Measurements from ENCODE around the gene HS6ST1.

The HS6ST1 gene

GRCh38 chr2:128332091-128332634 lies 13.5 kb upstream of the HS6ST1 start:
- H3K9ac ChIP-seq (ENCODE audit: low read depth in 1 of 2, low read length in 2 of 2), result no peak overlapping the region

GRCh38 chr2:128330583-128330982 lies 11.9 kb upstream of the HS6ST1 start:
- Histone ChIP-seq H3K36me3 (ENCODE audit: control insufficient read depth in 1 of 2, insufficient read depth in 2 of 2, low read length in 2 of 2) (no peaks in the 10 kb centered on the region), H3K9me3 (ENCODE audit: control insufficient read depth in 1 of 2, low read length in 2 of 2) (peaks cover 5 to 8% of the 10 kb centered on the region in 2 donors), H3K27me3 (ENCODE audit: control insufficient read depth in 1 of 2, insufficient read depth in 2 of 2, low read length in 2 of 2) (no peaks in the 10 kb centered on the region), H3K27ac (ENCODE audit: low read depth, low read length) (no peak overlapping the region), H3K9ac (ENCODE audit: low read depth in 1 of 2, low read length in 2 of 2) (no peak overlapping the region), H3K4me3 (ENCODE audit: low read depth in 1 of 2, low read length in 2 of 2) (no peak overlapping the region), H3K4me1 (ENCODE audit: control insufficient read depth in 1 of 2, insufficient read depth in 2 of 2, low read length in 2 of 2) (peaks cover 0 to 4% of the 10 kb centered on the region in 2 donors)

More at GRCh38 chr2:128332091-128332634, 13.5 kb upstream of the HS6ST1 start:
- Histone ChIP-seq H3K36me3 (ENCODE audit: control insufficient read depth in 1 of 2, insufficient read depth in 2 of 2, low read length in 2 of 2) (no peaks in the 10 kb centered on the region), H3K9me3 (ENCODE audit: control insufficient read depth in 1 of 2, low read length in 2 of 2) (peaks cover 5 to 8% of the 10 kb centered on the region in 2 donors), H3K4me1 (ENCODE audit: control insufficient read depth in 1 of 2, insufficient read depth in 2 of 2, low read length in 2 of 2) (no peaks in the 10 kb centered on the region), H3K4me3 (ENCODE audit: low read depth in 1 of 2, low read length in 2 of 2) (no peak overlapping the region), H3K27me3 (ENCODE audit: control insufficient read depth in 1 of 2, insufficient read depth in 2 of 2, low read length in 2 of 2) (no peaks in the 10 kb centered on the region), H3K27ac (ENCODE audit: low read depth, low read length) (no peak overlapping the region)

GRCh38 chr2:128329607-128330006 lies 10.9 kb upstream of the HS6ST1 start:
- Histone ChIP-seq H3K27ac (ENCODE audit: low read depth, low read length) (no peak overlapping the region), H3K9me3 (ENCODE audit: control insufficient read depth in 1 of 2, low read length in 2 of 2) (peaks cover 5 to 8% of the 10 kb centered on the region in 2 donors), H3K4me3 (ENCODE audit: low read depth in 1 of 2, low read length in 2 of 2) (no peak overlapping the region), H3K36me3 (ENCODE audit: control insufficient read depth in 1 of 2, insufficient read depth in 2 of 2, low read length in 2 of 2) (no peaks in the 10 kb centered on the region), H3K9ac (ENCODE audit: low read depth in 1 of 2, low read length in 2 of 2) (no peak overlapping the region), H3K4me1 (ENCODE audit: control insufficient read depth in 1 of 2, insufficient read depth in 2 of 2, low read length in 2 of 2) (peaks cover 0 to 5% of the 10 kb centered on the region in 2 donors), H3K27me3 (ENCODE audit: control insufficient read depth in 1 of 2, insufficient read depth in 2 of 2, low read length in 2 of 2) (no peaks in the 10 kb centered on the region)

- H3K27ac ChIP-seq (ENCODE audit: low read depth, low read length), result no peak overlapping the region
- H3K4me1 ChIP-seq (ENCODE audit: control insufficient read depth in 1 of 2, insufficient read depth in 2 of 2, low read length in 2 of 2), result peaks cover 0 to 5% of the 10 kb centered on the region in 2 donors
- H3K36me3 ChIP-seq (ENCODE audit: control insufficient read depth in 1 of 2, insufficient read depth in 2 of 2, low read length in 2 of 2), result no peaks in the 10 kb centered on the region
- no peaks in the 10 kb centered on the region for H3K27me3 ChIP-seq (ENCODE audit: control insufficient read depth in 1 of 2, insufficient read depth in 2 of 2, low read length in 2 of 2)
- H3K4me3 ChIP-seq (ENCODE audit: low read depth in 1 of 2, low read length in 2 of 2), result no peak overlapping the region
- H3K9ac ChIP-seq (ENCODE audit: low read depth in 1 of 2, low read length in 2 of 2), result no peak overlapping the region
- H3K9me3 ChIP-seq (ENCODE audit: control insufficient read depth in 1 of 2, low read length in 2 of 2), result peaks cover 3 to 8% of the 10 kb centered on the region in 2 donors
These were observed 8.7 kb upstream of the HS6ST1 start for GRCh38 chr2:128327180-128327964.

DNA sequence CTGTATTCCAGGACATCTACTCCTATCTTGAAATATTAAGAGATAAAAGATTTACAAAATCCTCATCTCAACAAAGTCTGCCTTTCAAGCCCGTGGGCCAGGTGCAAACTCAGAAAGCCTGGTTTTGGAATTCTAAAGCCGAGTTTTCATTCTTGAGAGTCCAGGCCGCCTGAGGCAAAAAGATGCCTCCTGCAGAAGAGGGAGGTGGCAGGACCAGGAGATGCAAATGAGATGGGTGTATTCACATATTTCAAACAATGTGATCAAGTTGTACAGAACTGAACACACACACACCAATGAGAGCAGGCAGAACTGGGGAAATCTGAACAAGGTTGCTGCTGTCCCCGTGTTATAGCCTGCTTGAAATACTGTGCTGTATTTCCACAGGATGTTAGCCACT lies 7.7 kb upstream of the HS6ST1 start:
- Histone ChIP-seq H3K27ac (ENCODE audit: low read depth, low read length) (no peak overlapping the region), H3K9ac (ENCODE audit: low read depth in 1 of 2, low read length in 2 of 2) (no peak overlapping the region), H3K4me3 (ENCODE audit: low read depth in 1 of 2, low read length in 2 of 2) (no peak overlapping the region), H3K9me3 (ENCODE audit: control insufficient read depth in 1 of 2, low read length in 2 of 2) (no peaks in the 10 kb centered on the region), H3K4me1 (ENCODE audit: control insufficient read depth in 1 of 2, insufficient read depth in 2 of 2, low read length in 2 of 2) (peaks cover 3 to 9% of the 10 kb centered on the region in 2 donors), H3K36me3 (ENCODE audit: control insufficient read depth in 1 of 2, insufficient read depth in 2 of 2, low read length in 2 of 2) (no peaks in the 10 kb centered on the region), H3K27me3 (ENCODE audit: control insufficient read depth in 1 of 2, insufficient read depth in 2 of 2, low read length in 2 of 2) (no peaks in the 10 kb centered on the region)

DNA sequence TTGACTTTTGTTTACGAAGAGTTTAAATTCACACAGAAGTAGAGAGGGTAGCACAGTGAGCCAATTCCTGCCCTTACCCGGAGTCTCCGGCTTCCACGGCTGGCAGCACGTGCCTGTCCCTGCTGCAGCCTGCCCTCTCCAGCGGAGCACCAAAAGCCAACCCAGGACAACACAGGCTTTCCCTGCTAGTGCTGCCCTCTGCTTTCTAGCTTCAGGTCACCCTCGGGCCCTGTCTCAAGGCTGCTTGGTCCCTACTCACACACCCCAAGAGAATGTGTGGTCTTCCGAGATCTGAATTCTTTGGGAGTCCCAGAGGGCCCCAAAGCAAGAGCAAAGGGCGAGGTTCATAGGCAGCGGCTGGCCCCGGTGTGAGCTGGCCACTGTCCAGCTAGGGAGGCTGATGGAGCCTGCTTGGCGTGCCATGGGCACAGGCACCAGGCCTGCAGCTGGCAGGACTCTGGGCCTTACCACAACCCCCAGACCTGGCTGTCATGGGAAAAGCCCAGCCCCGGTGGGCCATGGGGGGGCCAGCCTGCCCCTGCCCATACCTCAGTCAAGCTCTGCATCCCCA lies 7.0 kb upstream of the HS6ST1 start:
- no peak overlapping the region for H3K27ac ChIP-seq (ENCODE audit: low read depth, low read length)
- H3K4me3 ChIP-seq (ENCODE audit: low read depth in 1 of 2, low read length in 2 of 2), result no peak overlapping the region
- H3K27me3 ChIP-seq (ENCODE audit: control insufficient read depth in 1 of 2, insufficient read depth in 2 of 2, low read length in 2 of 2), result no peaks in the 10 kb centered on the region
- H3K9me3 ChIP-seq (ENCODE audit: control insufficient read depth in 1 of 2, low read length in 2 of 2), result no peaks in the 10 kb centered on the region
- H3K36me3 ChIP-seq (ENCODE audit: control insufficient read depth in 1 of 2, insufficient read depth in 2 of 2, low read length in 2 of 2), result no peaks in the 10 kb centered on the region
- no peak overlapping the region for H3K9ac ChIP-seq (ENCODE audit: low read depth in 1 of 2, low read length in 2 of 2)
- peaks cover 6 to 12% of the 10 kb centered on the region in 2 donors for H3K4me1 ChIP-seq (ENCODE audit: control insufficient read depth in 1 of 2, insufficient read depth in 2 of 2, low read length in 2 of 2)

- Histone ChIP-seq H3K9ac (ENCODE audit: low read depth in 1 of 2, low read length in 2 of 2) (no peak overlapping the region), H3K4me3 (ENCODE audit: low read depth in 1 of 2, low read length in 2 of 2) (no peak overlapping the region), H3K4me1 (ENCODE audit: control insufficient read depth in 1 of 2, insufficient read depth in 2 of 2, low read length in 2 of 2) (peaks cover 6 to 12% of the 10 kb centered on the region in 2 donors), H3K27me3 (ENCODE audit: control insufficient read depth in 1 of 2, insufficient read depth in 2 of 2, low read length in 2 of 2) (no peaks in the 10 kb centered on the region), H3K9me3 (ENCODE audit: control insufficient read depth in 1 of 2, low read length in 2 of 2) (no peaks in the 10 kb centered on the region), H3K27ac (ENCODE audit: low read depth, low read length) (no peak overlapping the region), H3K36me3 (ENCODE audit: control insufficient read depth in 1 of 2, insufficient read depth in 2 of 2, low read length in 2 of 2) (no peaks in the 10 kb centered on the region)
These were observed 6.3 kb upstream of the HS6ST1 start for GRCh38 chr2:128324897-128325410.

GRCh38 chr2:128324008-128324896 lies 5.6 kb upstream of the HS6ST1 start:
- H3K27ac ChIP-seq (ENCODE audit: low read depth, low read length), result no peak overlapping the region
- H3K9ac ChIP-seq (ENCODE audit: low read depth in 1 of 2, low read length in 2 of 2), result no peak overlapping the region
- no peaks in the 10 kb centered on the region for H3K9me3 ChIP-seq (ENCODE audit: control insufficient read depth in 1 of 2, low read length in 2 of 2)
- no peak overlapping the region for H3K4me3 ChIP-seq (ENCODE audit: low read depth in 1 of 2, low read length in 2 of 2)
- H3K36me3 ChIP-seq (ENCODE audit: control insufficient read depth in 1 of 2, insufficient read depth in 2 of 2, low read length in 2 of 2), result no peaks in the 10 kb centered on the region
- peaks cover 6 to 13% of the 10 kb centered on the region in 2 donors for H3K4me1 ChIP-seq (ENCODE audit: control insufficient read depth in 1 of 2, insufficient read depth in 2 of 2, low read length in 2 of 2)
- H3K27me3 ChIP-seq (ENCODE audit: control insufficient read depth in 1 of 2, insufficient read depth in 2 of 2, low read length in 2 of 2), result no peaks in the 10 kb centered on the region

DNA sequence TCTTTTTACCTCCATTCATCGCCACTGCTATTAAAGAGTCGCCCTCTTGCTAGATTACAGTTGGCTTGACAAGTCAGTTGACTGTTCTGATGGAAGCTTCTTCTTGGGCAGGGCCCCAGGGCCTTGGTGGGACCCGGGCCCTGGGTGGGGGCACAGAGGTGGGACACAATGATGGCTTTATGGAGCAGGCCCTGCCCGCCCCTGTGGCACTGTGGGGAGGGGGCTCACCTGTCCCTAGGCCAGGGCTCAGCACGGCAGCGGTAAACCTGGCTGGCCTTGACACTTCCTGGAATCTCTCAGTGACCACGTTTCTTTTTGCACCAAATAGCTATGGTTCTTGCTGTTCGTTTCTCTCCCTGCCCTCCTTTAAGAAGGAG lies 4.9 kb upstream of the HS6ST1 start:
- H3K9me3 ChIP-seq (ENCODE audit: control insufficient read depth in 1 of 2, low read length in 2 of 2), result no peaks in the 10 kb centered on the region
- peaks cover 6 to 16% of the 10 kb centered on the region in 2 donors for H3K4me1 ChIP-seq (ENCODE audit: control insufficient read depth in 1 of 2, insufficient read depth in 2 of 2, low read length in 2 of 2)
- H3K27me3 ChIP-seq (ENCODE audit: control insufficient read depth in 1 of 2, insufficient read depth in 2 of 2, low read length in 2 of 2), result no peaks in the 10 kb centered on the region
- H3K27ac ChIP-seq (ENCODE audit: low read depth, low read length), result no peak overlapping the region
- no peak overlapping the region for H3K9ac ChIP-seq (ENCODE audit: low read depth in 1 of 2, low read length in 2 of 2)
- H3K4me3 ChIP-seq (ENCODE audit: low read depth in 1 of 2, low read length in 2 of 2), result no peak overlapping the region
- no peaks in the 10 kb centered on the region for H3K36me3 ChIP-seq (ENCODE audit: control insufficient read depth in 1 of 2, insufficient read depth in 2 of 2, low read length in 2 of 2)

All from duodenal mucosa (tissue), 2 donors.